GM12878 (cell line): ENCODE measurements around the gene GALNT17. TPM values are rescaled to one million over a fixed set of nuclear protein-coding genes. Genes with fewer than 3 reads are reported as not detected.

Experiments
- ATAC-seq: fragments of 200-7000 bp; cut with Tn5 transposase; 3 replicates; pipeline ENCODE4 v1.9.1; 2020; ENCODE audit warnings: mild to moderate bottlenecking, moderate library complexity
- BruUV-seq: library from RNA; stranded (reverse); fragments of 400-500 nt; replicated peaks from 2 replicates; lab custom pipeline; 2021; lab: Mats Ljungman, UMichigan
- CTCF ChIA-PET: fragments of 300-600 bp; sonication (Branson Sonifier 250); formaldehyde crosslinking; extraction: SDS; loops from one replicate; lab custom pipeline; 2021; ENCODE audit warnings: inconsistent platforms; lab: Yijun Ruan, JAX
- POLR2A ChIA-PET: fragments of 350-600 bp; formaldehyde crosslinking; extraction: SDS; loops from one replicate; lab custom pipeline; 2021; ENCODE audit warnings: inconsistent platforms; lab: Charles Lee
- RAD21 ChIA-PET: fragments of 300-600 bp; sonication (Branson Sonifier 250); formaldehyde crosslinking; loops from one replicate; lab custom pipeline; 2023; ENCODE audit warnings: antibody characterized with exemption; ENCODE audit not compliant: unreplicated experiment; lab: Charles Lee
- SMC1A ChIA-PET: fragments of 300-600 bp; sonication (Branson Sonifier 250); formaldehyde crosslinking; loops from one replicate; lab custom pipeline; 2023; ENCODE audit not compliant: unreplicated experiment, uncharacterized antibody; lab: Charles Lee
- DNase-seq: peaks from one replicate; pipeline ENCODE4 v3.0.0-alpha.2; 2011; ENCODE audit warnings: low read depth, low spot score
- FAIRE-seq: peaks from 3 replicates; lab custom pipeline; 2011; peaks lifted over from hg19 to GRCh38; lab: Jason Lieb, UNC
- H2AFZ ChIP-seq: 2 replicates; pipeline ENCODE4 v1.6.0; 2011; ENCODE audit warnings: low read depth, low read length, control low read depth; ENCODE audit not compliant: control insufficient read depth
- H3K27ac ChIP-seq: 2 replicates; pipeline ENCODE4 v1.5.1; 2011; ENCODE audit warnings: control low read depth; ENCODE audit not compliant: control insufficient read depth, insufficient read depth
- H3K27me3 ChIP-seq, 2 experiments: replicated peaks in 1 of 2; 2 replicates each; pipeline versions ENCODE4 v1.6.0 to v1.6.1; 2011; ENCODE audit warnings: low read length in 1 of 2; ENCODE audit not compliant: control insufficient read depth in 2 of 2, insufficient read depth in 2 of 2
- H3K36me3 ChIP-seq, 2 experiments: 2 replicates each; pipeline ENCODE4 v1.5.1; 2011; ENCODE audit warnings: low read length in 1 of 2; ENCODE audit not compliant: control insufficient read depth in 2 of 2, insufficient read depth in 2 of 2
- H3K4me1 ChIP-seq: 2 replicates; pipeline ENCODE4 v1.6.1; 2011; ENCODE audit warnings: mild to moderate bottlenecking, low read length, moderate library complexity, mixed read lengths; ENCODE audit not compliant: control insufficient read depth, insufficient read depth
- H3K4me2 ChIP-seq: 2 replicates; pipeline ENCODE4 v1.6.0; 2011; ENCODE audit warnings: control low read depth; ENCODE audit not compliant: control insufficient read depth, insufficient read depth
- H3K4me3 ChIP-seq: fragments of 200-600 bp; sonication (generic); 2 replicates; pipeline ENCODE4 v1.5.1; 2016
- H3K79me2 ChIP-seq: 2 replicates; pipeline ENCODE4 v1.6.0; 2011; ENCODE audit warnings: low read length; ENCODE audit not compliant: control insufficient read depth, insufficient read depth
- H3K9ac ChIP-seq: 2 replicates; pipeline ENCODE4 v1.8.0; 2011; ENCODE audit warnings: low read length, control low read depth, mixed read lengths; ENCODE audit not compliant: control insufficient read depth, insufficient read depth
- H3K9me3 ChIP-seq: replicated peaks from 3 replicates; pipeline ENCODE4 v1.5.1; 2011; ENCODE audit warnings: mild to moderate bottlenecking, low read length; ENCODE audit not compliant: control insufficient read depth, insufficient read depth
- H4K20me1 ChIP-seq: 2 replicates; pipeline ENCODE4 v1.6.0; 2011; ENCODE audit not compliant: control insufficient read depth, insufficient read depth
- CEBPB ChIP-seq, 2 experiments: fragments of 150-350 bp in 1 of 2; IDR thresholded peaks; 2 replicates each; pipeline ENCODE4 v1.6.1; 2012 to 2014; ENCODE audit warnings: low read depth in 2 of 2, low read length in 2 of 2, borderline replicate concordance in 1 of 2, inconsistent platforms in 1 of 2
- HDGF ChIP-seq: fragments of 450-650 bp; IDR thresholded peaks from 2 replicates; pipeline ENCODE4 v1.6.1; 2016; ENCODE audit warnings: antibody characterized with exemption
- IKZF2 ChIP-seq, 2 experiments: fragments of 450-650 bp; IDR thresholded peaks; 2 replicates each; pipeline ENCODE4 v1.6.1; 2017; ENCODE audit warnings: mild to moderate bottlenecking in 2 of 2, moderate library complexity in 2 of 2
- JUNB ChIP-seq: IDR thresholded peaks from 2 replicates; pipeline ENCODE4 v1.6.1; 2016; ENCODE audit warnings: antibody characterized with exemption, mild to moderate bottlenecking
- KAT2A ChIP-seq: conservative IDR thresholded peaks from 2 replicates; pipeline ENCODE4 v1.6.1; 2011; ENCODE audit warnings: low read depth, low read length; ENCODE audit not compliant: control insufficient read depth
- MTA3 ChIP-seq: IDR thresholded peaks from 2 replicates; pipeline ENCODE4 v1.6.1; 2012; ENCODE audit warnings: low read length, inconsistent platforms, borderline replicate concordance
- NR2F1 ChIP-seq: fragments of 450-650 bp; conservative IDR thresholded peaks from 2 replicates; pipeline ENCODE4 v1.6.1; 2017; ENCODE audit warnings: mild to moderate bottlenecking
- PAX5 ChIP-seq: IDR thresholded peaks from 2 replicates; pipeline ENCODE4 v1.6.1; 2011; ENCODE audit warnings: low read depth, low read length, borderline replicate concordance
- RB1 ChIP-seq: fragments of 450-650 bp; formaldehyde crosslinking; IDR thresholded peaks from 2 replicates; pipeline ENCODE4 v1.6.1; 2017; ENCODE audit warnings: mild to moderate bottlenecking, borderline replicate concordance
- RELA ChIP-seq: fragments of 450-650 bp; IDR thresholded peaks from 2 replicates; pipeline ENCODE4 v1.8.0; 2014; ENCODE audit warnings: borderline replicate concordance; ENCODE audit not compliant: partially characterized antibody
- SREBF1 ChIP-seq: IDR thresholded peaks from 2 replicates; pipeline ENCODE4 v1.6.1; 2012; ENCODE audit warnings: mild to moderate bottlenecking, low read length
- STAT1 ChIP-seq: fragments of 450-650 bp; conservative IDR thresholded peaks from 2 replicates; pipeline ENCODE4 v1.6.1; 2014; ENCODE audit warnings: antibody characterized with exemption, mild to moderate bottlenecking
- STAT3 ChIP-seq: IDR thresholded peaks from 2 replicates; pipeline ENCODE4 v1.6.1; 2011; ENCODE audit warnings: low read depth, low read length, improper control_type of control experiment
- WRNIP1 ChIP-seq: IDR thresholded peaks from 2 replicates; pipeline ENCODE4 v1.6.1; 2011; ENCODE audit warnings: low read depth, low read length, improper control_type of control experiment, borderline replicate concordance
- WGBS: methylation state at CpG from one replicate; pipeline ENCODE4 v1.1.6; 2016; ENCODE audit warnings: low lambda C conversion rate; ENCODE audit not compliant: insufficient replicate concordance, insufficient coverage; ENCODE audit errors: missing lambda C conversion rate; 5-methylcytosine and 5-hydroxymethylcytosine counted together
- in situ Hi-C: fragments of 300-500 bp; cut with MboI; formaldehyde crosslinking; loops from 9 replicates; pipeline ENCODE4 v1.14.3; 2018; ENCODE audit warnings: mixed read lengths
- intact Hi-C: fragments of 100-400 bp; cut with micrococcal nuclease; formaldehyde crosslinking; loops from one replicate; pipeline ENCODE4 v1.14.2; 2022; ENCODE audit not compliant: unreplicated experiment
- polyA plus RNA-seq, 11 experiments: library from polyadenylated mRNA; depleted of rRNA in 4 of 11; unstranded in 6 of 11; stranded (reverse) in 5 of 11; fragments of >200 nt; fragmentation: Nextera tagmentation in 4 of 11; fragmentation: Illumina TruSeq in 1 of 11; extraction: Ambion mirVana in 4 of 11; extraction: Trizol in 1 of 11; gene quantifications; 1 replicate in 1 of 11; 2 replicates in 10 of 11; pipeline versions ENCODE4 v1.2.1 to v1.2.3, GENCODE V29; 2011 to 2016; ENCODE audit warnings: inconsistent platforms in 2 of 11, missing spikeins in 2 of 11, low read depth in 1 of 11
- total RNA-seq, 4 experiments: library from RNA; depleted of rRNA in 3 of 4; stranded (reverse); fragments of >200 nt in 3 of 4; fragmentation: Illumina TruSeq in 1 of 4; extraction: Trizol in 1 of 4; gene quantifications; 2 replicates each; pipeline versions ENCODE4 v1.2.1 to v1.2.3, GENCODE V29; 2013 to 2021
- TF ChIP-seq, protein P1 (sequence below): fragments of 450-650 bp; IDR thresholded peaks from 2 replicates; pipeline ENCODE4 v1.6.1; 2017; ENCODE audit warnings: mild to moderate bottlenecking, low read depth, inconsistent platforms; ENCODE audit not compliant: poor library complexity, severe bottlenecking

Gene GALNT17
- total and polyA plus RNA-seq, 10 of the 15 experiments (the other 5 are each of a cell fraction or from before 2014, with no cell fraction given): 0.12 to 0.15 TPM; not detected in 8

DNA sequence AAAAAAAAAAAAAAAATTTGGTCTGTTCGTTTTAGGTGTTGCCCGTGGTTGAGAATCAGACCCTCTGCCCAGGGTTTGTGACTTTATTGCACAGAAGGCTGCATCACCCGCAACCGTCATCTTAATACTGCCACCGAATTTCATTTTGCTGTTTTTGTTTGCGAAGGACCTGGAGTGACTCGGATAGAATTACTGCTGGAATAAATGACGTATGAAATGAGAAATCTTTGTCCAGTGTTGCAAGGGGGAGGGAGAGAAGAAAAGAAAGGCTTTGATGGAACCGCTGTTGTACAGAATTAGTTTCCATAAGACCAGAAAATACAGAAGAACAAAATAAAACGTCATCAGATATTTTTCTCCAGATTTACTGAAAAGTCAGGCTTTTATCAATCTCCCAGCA lies 103.3 kb downstream of the GALNT17 start:
- no peaks in the 10 kb centered on the region for H3K79me2 ChIP-seq
- 45% methylated on average over 10 of the region's 10 CpGs for WGBS
- H3K36me3 ChIP-seq: no peaks in the 10 kb centered on the region
- H3K9ac ChIP-seq: no peak overlapping the region
- H3K9me3 ChIP-seq: no peaks in the 10 kb centered on the region; the same call in 2 of the 3 replicates
- no TSS peak for BruUV-seq
- TF ChIP-seq JUNB (no peak), SREBF1 (no peak), PAX5 (no peak), IKZF2 (IDR thresholded peaks at IDR 0.05) (no peak)
- no peak overlapping the region for H3K4me3 ChIP-seq
- in situ Hi-C loops (no loop called here), intact Hi-C loops (no loop called here)
- H3K4me2 ChIP-seq: no peak overlapping the region
- no peaks in the 10 kb centered on the region for H3K4me1 ChIP-seq
- H2AFZ ChIP-seq: no peak overlapping the region
- ChIA-PET RAD21 (no interaction called here), POLR2A (no interaction called here), CTCF (no interaction called here), SMC1A (no interaction called here)
- H4K20me1 ChIP-seq: no peaks in the 10 kb centered on the region
- no peak for DNase-seq
- no peak for FAIRE-seq
- H3K27ac ChIP-seq: no peak overlapping the region
- no peak for ATAC-seq
- H3K27me3 ChIP-seq: no peaks in the 10 kb centered on the region

DNA sequence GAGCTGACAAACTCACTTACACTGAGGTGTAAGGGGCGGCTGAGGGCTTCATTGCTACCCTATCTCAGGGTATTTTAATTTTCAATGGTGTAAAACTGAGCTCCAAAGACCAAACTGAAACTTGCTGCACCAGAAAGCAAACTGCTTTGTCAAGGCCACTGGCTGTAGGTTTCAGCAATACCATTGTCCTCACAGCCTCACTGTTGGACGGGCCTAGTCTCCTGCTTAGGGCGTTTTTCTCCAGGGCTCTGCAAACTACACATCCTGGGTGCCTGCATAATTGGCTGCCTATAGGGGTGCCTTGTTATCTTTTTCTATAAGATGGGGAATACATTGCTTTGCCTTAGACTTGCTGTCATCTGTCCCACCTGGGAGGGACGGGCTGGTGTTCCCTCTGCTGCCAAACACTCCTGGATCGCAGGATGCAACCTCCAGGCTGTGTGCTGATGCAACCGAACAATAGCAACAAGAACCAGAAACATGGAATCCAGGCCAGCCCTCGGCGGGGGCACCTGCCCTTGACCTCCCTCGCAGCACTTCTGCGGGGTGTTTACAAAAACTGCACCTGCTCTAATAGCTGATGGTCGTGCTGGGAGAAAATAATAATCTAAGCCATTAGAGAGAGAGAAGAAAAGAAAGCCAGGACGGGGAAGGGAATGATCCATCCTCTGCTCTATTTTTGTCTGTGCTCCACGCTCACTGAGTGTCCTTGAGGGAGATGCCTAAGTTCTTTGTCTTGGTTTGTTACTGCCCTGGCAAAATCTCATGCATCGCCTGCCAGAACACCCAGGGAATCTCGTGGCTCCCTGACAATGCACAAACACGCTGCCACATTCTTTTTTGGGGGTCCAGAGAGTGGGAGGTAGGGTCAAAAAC lies 104.5 kb downstream of the GALNT17 start:
- Histone ChIP-seq H2AFZ (no peak overlapping the region), H3K9me3 (no peaks in the 10 kb centered on the region; the same call in 2 of the 3 replicates), H3K4me2 (no peak overlapping the region), H3K36me3 (no peaks in the 10 kb centered on the region), H3K9ac (no peak overlapping the region), H3K79me2 (no peaks in the 10 kb centered on the region), H3K4me3 (no peak overlapping the region), H4K20me1 (no peaks in the 10 kb centered on the region), H3K27ac (no peak overlapping the region), H3K4me1 (no peaks in the 10 kb centered on the region), H3K27me3 (no peaks in the 10 kb centered on the region)
- ChIA-PET CTCF (no interaction called here), POLR2A (no interaction called here), RAD21 (no interaction called here), SMC1A (no interaction called here)
- BruUV-seq: no TSS peak
- DNase-seq (no peak), FAIRE-seq (no peak), ATAC-seq (no peak)
- in situ Hi-C loops (no loop called here), intact Hi-C loops (no loop called here)
- 12% methylated on average over 16 of the region's 16 CpGs for WGBS
- TF ChIP-seq RB1 (no peak), HDGF (no peak), NR2F1 (no peak), MTA3 (no peak), KAT2A (no peak), RELA (no peak), WRNIP1 (no peak), STAT1 (no peak), STAT3 (no peak), CEBPB (IDR thresholded peaks at IDR 0.05; ENCODE audit: borderline replicate concordance in 1 of 2, low read depth in 2 of 2, low read length in 2 of 2) (no peak)
- TF ChIP-seq, protein P1, sequence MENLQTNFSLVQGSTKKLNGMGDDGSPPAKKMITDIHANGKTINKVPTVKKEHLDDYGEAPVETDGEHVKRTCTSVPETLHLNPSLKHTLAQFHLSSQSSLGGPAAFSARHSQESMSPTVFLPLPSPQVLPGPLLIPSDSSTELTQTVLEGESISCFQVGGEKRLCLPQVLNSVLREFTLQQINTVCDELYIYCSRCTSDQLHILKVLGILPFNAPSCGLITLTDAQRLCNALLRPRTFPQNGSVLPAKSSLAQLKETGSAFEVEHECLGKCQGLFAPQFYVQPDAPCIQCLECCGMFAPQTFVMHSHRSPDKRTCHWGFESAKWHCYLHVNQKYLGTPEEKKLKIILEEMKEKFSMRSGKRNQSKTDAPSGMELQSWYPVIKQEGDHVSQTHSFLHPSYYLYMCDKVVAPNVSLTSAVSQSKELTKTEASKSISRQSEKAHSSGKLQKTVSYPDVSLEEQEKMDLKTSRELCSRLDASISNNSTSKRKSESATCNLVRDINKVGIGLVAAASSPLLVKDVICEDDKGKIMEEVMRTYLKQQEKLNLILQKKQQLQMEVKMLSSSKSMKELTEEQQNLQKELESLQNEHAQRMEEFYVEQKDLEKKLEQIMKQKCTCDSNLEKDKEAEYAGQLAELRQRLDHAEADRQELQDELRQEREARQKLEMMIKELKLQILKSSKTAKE: no peak
